GM19025 (cell line): ENCODE measurements around the gene MYO5B.
"Not testable (repeated sequence)": the region's sequence is repeated elsewhere in the genome, so short reads cannot be mapped to it uniquely, and the experiment has no call there.

ENCODE experiments used
- ATAC-seq: cut with Tn5 transposase; IDR thresholded peaks from one replicate; pipeline ENCODE4 v1.9.1; 2021; ENCODE audit warnings: mild to moderate bottlenecking, low read depth, moderate library complexity; ENCODE audit not compliant: unreplicated experiment

Gene MYO5B

DNA sequence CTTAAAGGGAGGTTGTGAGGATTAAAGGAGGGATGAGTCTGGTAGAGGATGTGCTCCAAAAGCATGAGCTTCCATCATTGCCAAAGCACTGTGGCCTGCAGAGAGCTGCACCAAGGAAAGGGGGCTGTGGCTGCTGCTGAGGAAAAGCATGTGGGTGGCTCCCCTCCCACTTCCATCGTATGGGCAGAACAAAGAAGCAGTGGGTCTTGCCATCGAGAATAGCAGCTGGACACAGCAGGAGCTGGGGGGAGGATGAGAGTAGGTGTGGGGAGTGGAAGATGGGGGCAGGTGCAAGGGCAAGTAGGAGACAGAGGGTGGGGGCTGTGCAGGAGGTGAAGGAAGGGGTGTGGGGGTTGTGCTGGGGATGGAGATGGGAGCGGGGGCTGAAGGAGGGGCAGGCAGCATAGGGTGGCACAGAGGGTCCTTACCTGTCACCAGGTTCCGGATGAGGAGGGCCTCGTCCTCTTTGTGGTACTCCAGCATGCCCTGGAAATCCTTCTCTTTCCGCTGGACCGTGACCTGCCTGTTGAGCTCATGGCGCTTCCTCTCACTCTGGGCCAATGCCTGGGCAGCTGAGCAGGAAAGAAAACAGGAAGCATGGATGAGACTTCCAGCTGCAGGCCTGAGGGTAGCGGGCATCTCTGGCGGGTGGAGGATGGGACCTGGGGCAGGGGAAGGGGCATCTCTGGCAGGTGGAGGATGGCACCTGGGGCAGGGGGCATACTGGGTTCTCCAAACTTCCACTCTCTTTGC lies 348.1 kb downstream of the MYO5B start:
- no peak for ATAC-seq

GRCh38 chr18:49846361-49846662 lies 348.6 kb downstream of the MYO5B start:
- no peak for ATAC-seq

DNA sequence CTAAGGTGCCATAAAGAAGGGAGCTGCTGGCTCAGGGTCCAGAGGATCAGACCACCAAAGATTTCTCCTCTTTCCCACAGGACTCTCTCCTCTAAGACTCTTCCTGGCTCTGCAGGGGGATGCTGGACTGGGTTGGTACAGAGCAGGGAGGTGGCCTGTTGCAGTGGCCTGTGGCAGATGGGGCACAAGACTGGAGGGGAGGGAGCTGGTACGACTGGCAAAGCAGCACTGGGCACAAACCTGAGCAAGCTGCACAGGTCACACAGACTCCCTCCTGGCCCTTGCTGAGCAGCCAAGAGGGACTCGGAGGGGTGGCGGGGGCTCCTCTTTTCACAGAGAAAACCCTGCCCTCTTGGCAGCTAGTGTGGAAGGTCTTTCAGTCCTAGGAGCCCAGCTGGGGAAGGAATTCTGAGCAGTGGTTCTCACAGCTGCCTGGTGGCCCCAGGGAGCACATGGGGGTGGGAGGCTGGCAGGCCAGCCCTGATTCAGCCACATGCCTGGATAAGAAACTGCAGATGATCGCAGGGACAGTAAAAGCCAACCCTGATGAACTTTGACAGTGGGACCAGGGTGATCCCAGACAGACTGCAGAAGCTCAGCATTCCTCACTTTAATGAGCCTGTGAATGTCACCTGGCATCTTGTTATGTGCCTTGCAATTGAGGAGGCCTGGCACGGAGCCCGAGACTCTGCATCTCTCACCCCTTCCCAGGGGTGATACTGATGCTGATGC lies 349.2 kb downstream of the MYO5B start:
- ATAC-seq = no peak

GRCh38 chr18:49844903-49845302 lies 350.0 kb downstream of the MYO5B start:
- no peak for ATAC-seq

DNA sequence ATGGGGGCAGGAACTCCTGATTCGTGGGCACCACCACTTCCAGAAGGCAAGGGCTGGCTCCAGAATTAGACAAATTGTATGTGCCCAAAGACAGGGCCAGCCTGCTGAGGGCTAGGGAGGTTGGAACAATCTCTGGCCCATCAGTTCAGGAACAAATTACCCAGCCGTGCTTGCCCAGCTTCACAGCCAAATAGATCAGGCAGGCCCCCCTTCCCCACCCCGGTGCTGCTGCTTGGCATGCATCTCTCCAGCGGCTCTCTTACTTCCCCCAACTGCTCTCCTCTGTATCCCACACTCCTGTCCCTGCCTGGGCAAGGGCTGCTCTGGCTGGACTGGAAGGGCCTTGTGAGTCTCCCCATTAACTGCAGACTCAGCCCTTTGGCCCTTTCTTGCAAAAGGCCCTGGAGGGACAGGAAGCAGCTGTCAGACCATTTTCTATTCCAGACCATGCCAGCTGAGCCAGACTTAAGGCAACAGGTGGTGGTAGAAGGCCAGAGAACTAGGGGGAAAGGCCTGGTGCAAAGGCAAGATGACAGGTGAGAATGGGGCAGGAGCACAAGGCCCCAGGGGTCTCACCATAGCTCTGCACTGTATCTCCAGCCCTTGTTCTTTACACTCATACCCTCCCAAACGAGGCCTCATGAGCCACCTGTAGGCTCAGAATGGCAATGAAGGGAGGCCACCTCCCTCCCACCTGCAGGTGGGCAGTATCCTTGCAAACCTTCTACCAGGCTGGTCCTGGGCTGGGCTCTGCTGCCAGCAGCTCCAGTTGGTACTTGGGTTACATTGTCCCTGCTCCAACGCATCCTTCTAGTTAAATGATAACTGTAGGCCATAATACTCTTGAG lies 350.9 kb downstream of the MYO5B start:
- ATAC-seq = no peak

DNA sequence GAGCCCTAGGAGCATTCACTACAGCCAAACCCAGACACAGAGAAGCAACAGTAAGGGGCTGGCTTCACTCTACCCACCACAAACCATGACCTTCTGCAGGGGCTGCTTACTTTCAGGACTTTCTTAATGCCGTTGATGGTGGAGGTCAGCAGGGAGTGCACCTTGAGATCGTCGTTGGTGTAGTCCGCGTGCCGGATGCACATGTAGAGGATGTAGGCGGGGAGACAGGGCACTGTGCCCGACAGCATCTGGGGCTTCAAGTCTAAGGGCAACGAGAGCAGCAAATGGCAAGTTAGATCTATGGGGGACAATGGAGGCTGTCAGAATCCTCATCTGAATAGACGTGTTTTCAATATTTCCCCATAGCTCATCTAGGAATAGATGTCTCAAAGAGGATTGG lies 351.8 kb downstream of the MYO5B start:
- ATAC-seq = no peak

GRCh38 chr18:49842656-49843055 lies 352.3 kb downstream of the MYO5B start:
- no peak for ATAC-seq

DNA sequence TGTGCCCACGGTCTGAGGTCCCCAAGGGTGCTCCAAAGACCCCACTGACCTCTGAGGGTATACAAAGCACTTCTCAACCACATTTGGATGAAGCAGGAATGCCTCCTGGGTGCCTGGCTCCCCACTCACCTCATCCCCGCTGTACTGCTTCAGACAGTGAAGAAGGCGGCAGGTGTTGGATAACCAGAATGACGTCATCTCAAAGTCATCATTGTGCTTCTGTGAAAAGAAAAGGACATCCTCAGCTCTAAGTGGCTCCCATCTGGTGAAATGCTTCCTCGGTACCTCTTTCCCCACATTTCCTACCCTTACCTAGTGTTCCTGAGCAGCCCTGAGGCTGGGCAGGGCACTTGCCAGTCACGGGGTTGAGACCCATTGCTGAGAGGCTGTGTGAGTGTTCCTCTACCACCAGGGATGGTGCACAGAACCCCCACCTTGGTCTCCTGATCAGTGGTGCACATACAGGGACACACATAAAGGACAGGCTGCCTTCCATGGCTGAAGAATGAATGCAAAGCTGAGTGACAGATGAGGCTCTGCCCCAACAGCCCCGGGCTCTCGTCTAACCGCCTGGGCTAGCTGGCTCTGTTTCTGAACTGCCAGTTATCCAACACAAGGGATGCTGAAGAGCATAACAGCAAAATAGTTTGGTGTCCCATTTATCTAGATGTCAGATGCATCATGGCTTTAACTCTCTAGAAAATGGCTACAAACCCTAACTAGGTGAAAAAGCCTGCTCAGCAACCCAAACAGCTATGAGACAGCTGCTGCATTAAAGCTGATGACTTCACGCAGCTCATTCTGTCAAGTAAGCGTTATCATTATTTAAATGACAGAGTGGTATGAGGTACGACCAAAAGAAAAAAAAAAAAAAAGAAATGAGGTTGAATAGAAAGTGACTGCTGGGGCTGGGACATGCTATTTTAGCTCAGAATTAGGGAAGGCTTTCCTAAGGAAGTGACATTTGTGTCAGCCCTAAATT lies 353.4 kb downstream of the MYO5B start:
- ATAC-seq = no peak

GRCh38 chr18:49839012-49839411 lies 355.9 kb downstream of the MYO5B start:
- no peak for ATAC-seq

- ATAC-seq = no peak
These were observed 356.6 kb downstream of the MYO5B start for GRCh38 chr18:49838381-49838780.

GRCh38 chr18:49837889-49838288 lies 357.1 kb downstream of the MYO5B start:
- ATAC-seq = no peak

- not testable (repeated sequence) for ATAC-seq
These were observed 357.6 kb downstream of the MYO5B start for GRCh38 chr18:49837316-49837835.

DNA sequence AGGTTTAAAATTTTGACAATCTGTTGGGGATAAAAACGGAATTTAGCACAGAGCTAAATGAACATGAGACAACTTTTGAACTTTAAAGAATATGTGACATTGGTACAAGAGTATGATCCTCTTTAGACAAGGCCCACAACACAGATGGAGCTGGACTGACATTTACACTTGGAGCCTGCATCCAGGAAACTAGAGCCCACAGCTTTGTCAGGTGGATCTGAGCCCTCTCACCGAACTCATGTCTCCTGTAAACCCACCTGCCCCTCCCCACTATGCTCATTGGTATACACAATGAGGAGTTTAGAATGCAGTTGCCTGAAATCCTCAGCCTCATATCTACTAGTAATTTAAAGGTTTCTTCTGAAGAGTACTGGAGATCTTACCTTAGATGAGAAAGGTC lies 359.5 kb downstream of the MYO5B start:
- no peak for ATAC-seq

DNA sequence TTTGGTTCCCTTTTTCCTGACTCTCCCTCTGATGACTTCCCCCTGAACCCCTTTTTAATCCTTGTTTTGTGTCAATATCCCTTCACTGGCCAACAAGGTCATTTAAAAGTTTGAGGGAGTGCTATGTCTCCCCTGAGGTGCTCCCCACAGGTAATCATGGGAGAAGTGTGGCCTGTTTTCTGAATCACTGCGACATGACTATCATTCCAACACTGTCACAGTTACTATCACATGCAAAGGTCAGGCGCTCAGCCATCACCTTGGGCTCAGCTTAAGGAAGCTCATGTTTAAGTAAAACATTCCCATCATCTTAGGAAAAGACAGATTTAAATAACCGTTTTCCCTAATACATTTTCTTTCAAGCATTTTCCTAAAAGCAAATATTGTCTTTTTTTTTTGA lies 360.7 kb downstream of the MYO5B start:
- ATAC-seq = no peak

- no peak for ATAC-seq
These were observed 361.1 kb downstream of the MYO5B start for GRCh38 chr18:49833814-49834213.

DNA sequence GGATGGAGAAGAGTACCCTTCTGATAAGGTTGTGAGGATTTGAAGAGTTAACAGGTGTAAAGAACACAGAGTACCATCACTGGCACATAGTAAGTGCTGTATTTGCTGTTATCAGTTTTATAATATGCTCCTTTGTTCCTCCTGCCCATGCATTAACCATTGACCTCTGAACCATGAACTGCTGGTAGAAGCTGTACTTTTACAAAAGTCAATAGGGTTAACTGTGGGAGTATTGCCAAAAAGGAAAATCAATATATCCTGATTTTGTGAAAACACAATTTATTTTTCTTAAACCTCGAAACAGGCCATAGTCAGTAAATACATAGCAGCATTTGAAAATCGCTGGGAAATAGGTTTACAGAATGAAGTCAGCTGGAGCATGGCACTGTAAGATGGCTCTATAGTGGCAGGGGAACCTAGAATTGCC lies 362.7 kb downstream of the MYO5B start:
- no peak for ATAC-seq

GRCh38 chr18:49827996-49828395 lies 367.0 kb downstream of the MYO5B start:
- no peak for ATAC-seq

- ATAC-seq = no peak
These were observed 374.9 kb downstream of the MYO5B start for GRCh38 chr18:49819823-49820671.

- no peak for ATAC-seq
These were observed 375.8 kb downstream of the MYO5B start for GRCh38 chr18:49819071-49819662.
